ENCODE data around the gene ACAN. TPM values are rescaled to one million over a fixed set of nuclear protein-coding genes. Genes with fewer than 3 reads are reported as not detected.

Gene ACAN
- total RNA-seq, 1 experiment from 2014 or later = 1.4 TPM

GRCh38 chr15:88803920-88804247 is 648 bp downstream of the ACAN start:
- H3K27me3 Mint-ChIP-seq (ENCODE audit: low read depth) = peaks cover 76% of the 10 kb centered on the region
- H3K9me3 Mint-ChIP-seq = no peaks in the 10 kb centered on the region

GRCh38 chr15:88804257-88804656 is 1.0 kb downstream of the ACAN start:
- H3K27me3 Mint-ChIP-seq (ENCODE audit: low read depth) = peaks cover 73% of the 10 kb centered on the region

More at GRCh38 chr15:88803920-88804247, 648 bp downstream of the ACAN start:
- TF ChIP-seq JUN (CRISPR knock-in tag; IDR thresholded peaks at IDR 0.05) (no peak), FOXK1 (CRISPR knock-in tag; IDR thresholded peaks at IDR 0.05) (no peak), MXD4 (CRISPR knock-in tag; IDR thresholded peaks at IDR 0.05; ENCODE audit: borderline replicate concordance) (no peak), USF2 (CRISPR knock-in tag; IDR thresholded peaks at IDR 0.05) (peak; percentile 9; the same call in 1 of the 2 replicates)
- Mint-ChIP-seq H3K27ac (no peak overlapping the region), H3K4me1 (peaks cover 11% of the 10 kb centered on the region), H3K4me3 (peak overlapping the region; percentile 66), H3K36me3 (no peaks in the 10 kb centered on the region)
- no peak for ATAC-seq
- CTCF ChIA-PET = interaction anchor here (0.6 to 2.1 kb wide), 10 partner anchors 10 to 403 kb away, joined by 3 to 8 read pairs (median 5); no protein-coding TSS in a partner anchor
- DNase-seq (ENCODE audit: low spot score) = no peak
- POLR2A ChIA-PET = no interaction called here

More at GRCh38 chr15:88804257-88804656, 1.0 kb downstream of the ACAN start:
- DNase-seq (ENCODE audit: low spot score) (no peak), ATAC-seq (peak; percentile 6; the same call in 1 of the 2 replicates)
- CTCF ChIA-PET = interaction anchor here (0.6 to 2.1 kb wide), 9 partner anchors 10 to 403 kb away, joined by 3 to 8 read pairs (median 5); no protein-coding TSS in a partner anchor
- POLR2A ChIA-PET = no interaction called here
- Mint-ChIP-seq H3K27ac (no peak overlapping the region), H3K4me3 (peak overlapping the region; percentile 66), H3K4me1 (peaks cover 11% of the 10 kb centered on the region), H3K9me3 (no peaks in the 10 kb centered on the region), H3K36me3 (no peaks in the 10 kb centered on the region)
- TF ChIP-seq ATF1 (CRISPR knock-in tag; IDR thresholded peaks at IDR 0.05) (no peak), ESRRA (CRISPR knock-in tag; IDR thresholded peaks at IDR 0.05; ENCODE audit: borderline replicate concordance) (no peak), ZNF532 (CRISPR knock-in tag; IDR thresholded peaks at IDR 0.05; ENCODE audit: borderline replicate concordance) (no peak), JUN (CRISPR knock-in tag; IDR thresholded peaks at IDR 0.05) (no peak), ATF2 (CRISPR knock-in tag; IDR thresholded peaks at IDR 0.05; ENCODE audit: borderline replicate concordance, low read depth) (no peak), MYBL2 (CRISPR knock-in tag; IDR thresholded peaks at IDR 0.05) (no peak), MXD4 (CRISPR knock-in tag; IDR thresholded peaks at IDR 0.05; ENCODE audit: borderline replicate concordance) (no peak), E2F4 (CRISPR knock-in tag; IDR thresholded peaks at IDR 0.05; ENCODE audit: borderline replicate concordance, low read depth) (no peak)

Data from WTC11 (cell line).